Panc1 (cell line): ENCODE measurements around the gene VANGL2.

Experiments
- POLR2AphosphoS5 ChIP-seq: IDR thresholded peaks from 2 replicates; pipeline ENCODE4 v1.6.1; 2012; ENCODE audit warnings: mild to moderate bottlenecking, low read depth, low read length, moderate library complexity
- REST ChIP-seq, 2 experiments: IDR thresholded peaks; 2 replicates each; pipeline ENCODE4 v1.6.1; 2011 to 2012; ENCODE audit warnings: low read depth in 2 of 2, control low read depth in 1 of 2, low read length in 1 of 2, mild to moderate bottlenecking in 1 of 2, moderate library complexity in 1 of 2; ENCODE audit not compliant: insufficient read depth in 1 of 2
- TCF7L2 ChIP-seq: IDR thresholded peaks from 2 replicates; pipeline ENCODE4 v1.6.1; 2011; ENCODE audit warnings: mild to moderate bottlenecking, low read depth, low read length, inconsistent platforms
- TF ChIP-seq, protein P1 (sequence below): fragments of 450-650 bp; IDR thresholded peaks from 2 replicates; pipeline ENCODE4 v1.5.1; 2017; ENCODE audit warnings: mild to moderate bottlenecking

GRCh38 chr1:160438935-160439334 lies 38.6 kb downstream of the VANGL2 start:
- TF ChIP-seq, protein P1, sequence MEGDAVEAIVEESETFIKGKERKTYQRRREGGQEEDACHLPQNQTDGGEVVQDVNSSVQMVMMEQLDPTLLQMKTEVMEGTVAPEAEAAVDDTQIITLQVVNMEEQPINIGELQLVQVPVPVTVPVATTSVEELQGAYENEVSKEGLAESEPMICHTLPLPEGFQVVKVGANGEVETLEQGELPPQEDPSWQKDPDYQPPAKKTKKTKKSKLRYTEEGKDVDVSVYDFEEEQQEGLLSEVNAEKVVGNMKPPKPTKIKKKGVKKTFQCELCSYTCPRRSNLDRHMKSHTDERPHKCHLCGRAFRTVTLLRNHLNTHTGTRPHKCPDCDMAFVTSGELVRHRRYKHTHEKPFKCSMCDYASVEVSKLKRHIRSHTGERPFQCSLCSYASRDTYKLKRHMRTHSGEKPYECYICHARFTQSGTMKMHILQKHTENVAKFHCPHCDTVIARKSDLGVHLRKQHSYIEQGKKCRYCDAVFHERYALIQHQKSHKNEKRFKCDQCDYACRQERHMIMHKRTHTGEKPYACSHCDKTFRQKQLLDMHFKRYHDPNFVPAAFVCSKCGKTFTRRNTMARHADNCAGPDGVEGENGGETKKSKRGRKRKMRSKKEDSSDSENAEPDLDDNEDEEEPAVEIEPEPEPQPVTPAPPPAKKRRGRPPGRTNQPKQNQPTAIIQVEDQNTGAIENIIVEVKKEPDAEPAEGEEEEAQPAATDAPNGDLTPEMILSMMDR: no peak
- TF ChIP-seq POLR2AphosphoS5 (no peak), REST (IDR thresholded peaks at IDR 0.05; ENCODE audit: insufficient read depth in 1 of 2, low read depth in 2 of 2, low read length in 1 of 2) (no peak), TCF7L2 (no peak)
